ENCODE results near the gene RAD9A. TPM values are rescaled to one million over a fixed set of nuclear protein-coding genes. Genes with fewer than 3 reads are reported as not detected.

The RAD9A gene
- total RNA-seq, 2 donors from 2014 or later = 35.6 to 53.7 TPM

GRCh38 chr11:67370351-67371076 is 21.3 kb upstream of the RAD9A start:
- Mint-ChIP-seq H3K27ac (no peak overlapping the region), H3K36me3 (no peaks in the 10 kb centered on the region), H3K9me3 (no peaks in the 10 kb centered on the region)
- DNase-seq (ENCODE audit: low spot score in 2 of 2) (no peak), ATAC-seq (no peak)

DNA sequence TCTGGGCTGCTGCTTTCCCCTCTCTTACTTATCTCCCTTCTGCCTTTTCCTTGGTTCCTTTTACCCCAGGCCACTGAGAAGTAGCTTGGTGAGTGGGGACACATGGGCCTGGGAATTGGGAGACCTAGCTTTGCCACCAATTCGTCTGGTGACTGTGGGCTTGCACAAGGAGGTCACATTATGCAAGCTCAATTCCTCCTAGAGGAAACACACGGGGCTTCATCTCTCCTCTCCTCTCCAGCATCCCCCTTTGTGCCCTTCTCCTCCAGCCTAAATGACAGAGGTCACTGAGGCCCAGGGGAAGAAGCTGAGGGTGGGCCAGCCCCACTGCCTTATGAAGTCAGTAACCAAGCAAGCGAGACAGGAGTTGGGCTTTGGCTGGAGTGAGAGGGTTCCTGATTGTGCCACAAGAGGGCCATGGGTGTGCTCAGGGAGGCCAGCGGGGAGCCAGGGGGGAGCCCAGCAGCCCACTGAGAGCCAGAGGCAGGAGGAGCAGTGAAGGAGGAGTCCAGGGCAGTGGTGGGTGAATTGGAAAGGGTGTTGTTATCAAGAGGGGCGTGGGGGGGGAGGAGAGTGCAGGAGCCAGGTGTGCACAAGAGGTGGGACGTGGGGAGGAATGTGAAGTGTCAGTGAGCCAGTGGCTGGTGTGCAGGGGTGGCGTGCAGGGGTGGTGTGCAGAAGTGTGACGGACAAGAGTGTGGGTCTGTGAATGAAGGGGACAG is 20.4 kb upstream of the RAD9A start:
- DNase-seq (ENCODE audit: low spot score in 2 of 2) (no peak), ATAC-seq (peak in 1 of 2 donors; percentile 29)
- Mint-ChIP-seq H3K9me3 (no peaks in the 10 kb centered on the region), H3K27ac (no peak overlapping the region), H3K36me3 (no peaks in the 10 kb centered on the region)

DNA sequence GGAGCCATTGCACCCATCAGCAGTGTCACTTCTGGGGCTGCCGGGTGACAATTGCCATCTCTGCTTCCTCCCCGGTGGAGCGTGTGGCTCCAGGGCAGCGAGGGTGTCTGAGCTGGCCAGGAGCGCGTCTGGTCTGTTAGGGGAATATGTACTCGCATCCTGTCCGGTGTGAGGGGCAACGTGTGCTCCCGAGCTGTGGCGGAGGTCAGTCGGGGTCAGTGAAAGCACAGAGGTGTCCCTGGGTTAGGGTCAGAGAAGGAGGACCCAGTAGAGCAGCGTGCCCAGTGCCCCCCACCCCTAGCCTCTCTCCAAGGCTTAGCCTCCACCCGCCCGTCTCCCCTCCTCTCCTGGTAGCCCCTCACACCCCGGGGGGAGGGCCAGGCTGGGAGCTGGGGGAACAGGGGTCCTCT is 19.9 kb upstream of the RAD9A start:
- ATAC-seq = no peak
- H3K27ac Mint-ChIP-seq = no peak overlapping the region

DNA sequence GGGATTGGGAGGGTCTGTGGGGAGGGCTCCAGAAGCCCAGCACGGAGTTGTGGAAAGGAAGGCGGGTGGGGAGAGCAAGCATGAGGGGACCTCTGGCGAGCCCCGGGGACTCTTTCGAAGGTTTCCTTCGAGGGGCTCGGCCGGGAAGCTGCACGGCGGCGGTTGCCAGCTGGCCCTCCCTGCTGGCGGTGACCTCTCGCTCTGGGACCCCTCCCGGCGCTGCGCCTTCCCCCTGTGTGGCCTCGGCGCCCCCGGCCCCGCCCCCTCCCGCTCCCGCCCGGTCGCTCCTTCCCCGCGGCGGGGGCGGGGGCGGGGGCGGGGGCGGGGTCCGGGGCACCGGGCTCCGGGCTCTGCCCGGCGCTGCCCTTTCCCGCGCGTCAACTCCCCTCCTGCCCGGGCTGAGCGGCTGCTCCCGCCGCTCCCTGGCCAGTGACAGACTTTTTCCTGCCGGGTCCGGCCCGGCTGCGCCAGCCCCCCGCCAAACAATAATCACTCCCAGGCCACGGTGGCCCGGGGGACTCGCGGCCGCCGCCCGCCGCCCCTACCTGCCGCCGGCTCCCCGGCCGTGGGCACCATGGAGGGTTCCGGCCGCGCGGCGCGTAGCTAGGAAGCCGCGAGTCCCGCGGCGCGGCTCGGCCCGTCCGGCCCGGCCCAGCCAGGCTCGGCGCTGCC is 19.3 kb upstream of the RAD9A start:
- ATAC-seq (no peak), DNase-seq (ENCODE audit: low spot score in 2 of 2) (no peak)
- no peak overlapping the region for H3K27ac Mint-ChIP-seq
- no peaks in the 10 kb centered on the region for H3K36me3 Mint-ChIP-seq
- no peaks in the 10 kb centered on the region for H3K9me3 Mint-ChIP-seq

More for the DNA sequence above, 19.9 kb upstream of the RAD9A start:
- Mint-ChIP-seq H3K36me3 (no peaks in the 10 kb centered on the region), H3K9me3 (no peaks in the 10 kb centered on the region)
- no peak for DNase-seq (ENCODE audit: low spot score in 2 of 2)

- Mint-ChIP-seq H3K27ac (peak within 1 kb of the TSS in 1 of 2 donors; percentile 21), H3K36me3 (no peaks in the 10 kb centered on the region), H3K9me3 (no peaks in the 10 kb centered on the region)
- DNase-seq (ENCODE audit: low spot score in 2 of 2) (no peak), ATAC-seq (peak; percentile 26 to 38)
These were observed 18.7 kb upstream of the RAD9A start, which contains the start of gene CLCF1 for GRCh38 chr11:67372993-67373647. Gene CLCF1, minus strand, starts transcription at chr11:67373598. Its CDS starts 59 bp downstream, at chr11:67373539.

DNA sequence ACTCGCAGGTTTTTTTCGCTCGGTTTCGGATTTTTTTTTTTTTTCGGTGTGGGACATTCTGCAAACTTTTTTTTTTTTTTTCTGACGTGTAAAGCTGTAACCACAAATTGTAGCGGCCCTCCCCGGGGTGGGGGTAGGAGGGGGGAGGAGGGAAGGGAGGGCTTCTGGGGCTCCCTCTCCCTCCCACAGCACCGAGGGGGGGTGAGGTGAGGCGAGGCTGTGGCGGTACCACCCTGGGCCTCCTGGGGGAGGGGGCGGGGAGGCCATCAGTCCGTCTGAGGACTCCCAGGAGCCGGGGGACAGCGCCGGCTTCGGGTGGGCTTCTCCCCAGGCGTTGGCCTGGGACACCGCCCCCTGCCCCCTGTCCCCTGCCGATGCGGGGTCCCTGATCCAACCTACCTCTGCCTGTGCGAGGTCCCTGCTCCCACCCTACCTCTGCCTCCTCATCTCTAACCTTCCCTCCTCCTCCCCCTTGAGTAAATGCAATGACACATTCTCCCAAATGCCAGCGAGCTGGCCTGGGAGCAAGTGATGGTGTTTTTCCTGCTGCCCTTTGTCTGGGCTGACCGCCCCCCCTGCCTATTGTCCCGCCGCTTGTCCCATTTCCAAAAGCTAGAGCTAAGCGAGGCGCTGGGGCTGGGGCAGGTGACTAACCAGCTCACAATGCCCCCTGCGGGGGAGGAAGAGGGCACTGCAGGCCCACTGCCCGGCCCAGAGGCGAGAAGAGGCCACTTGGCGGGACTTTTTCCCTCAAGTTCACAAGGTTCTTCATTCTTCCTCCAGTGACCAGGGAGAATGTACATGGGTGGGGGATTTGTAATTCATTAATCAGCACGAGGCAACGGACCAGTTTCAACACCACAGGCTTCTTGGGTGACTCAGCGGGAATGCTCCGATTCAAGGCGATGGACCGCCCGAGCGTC is 17.9 kb upstream of the RAD9A start:
- peak; percentile 54 to 78 for DNase-seq (ENCODE audit: low spot score in 2 of 2)
- ATAC-seq = peak; percentile 59 to 80
- H3K9me3 Mint-ChIP-seq = no peaks in the 10 kb centered on the region
- H3K27ac Mint-ChIP-seq = peak overlapping the region in 1 of 2 donors; percentile 21
- no peaks in the 10 kb centered on the region for H3K36me3 Mint-ChIP-seq

- no peaks in the 10 kb centered on the region for H3K9me3 Mint-ChIP-seq
- DNase-seq (ENCODE audit: low spot score in 2 of 2) = no peak
- ATAC-seq = no peak
- H3K36me3 Mint-ChIP-seq = no peaks in the 10 kb centered on the region
- no peak overlapping the region for H3K27ac Mint-ChIP-seq
These were observed 17.1 kb upstream of the RAD9A start for GRCh38 chr11:67374571-67375281.

- Mint-ChIP-seq H3K36me3 (no peaks in the 10 kb centered on the region), H3K9me3 (no peaks in the 10 kb centered on the region), H3K27ac (no peak overlapping the region)
- ATAC-seq (no peak), DNase-seq (ENCODE audit: low spot score in 2 of 2) (no peak)
These were observed 16.3 kb upstream of the RAD9A start for GRCh38 chr11:67375320-67376055.

- Mint-ChIP-seq H3K36me3 (no peaks in the 10 kb centered on the region), H3K27ac (no peak overlapping the region)
- no peak for ATAC-seq
These were observed 15.5 kb upstream of the RAD9A start for GRCh38 chr11:67376063-67376820.

DNA sequence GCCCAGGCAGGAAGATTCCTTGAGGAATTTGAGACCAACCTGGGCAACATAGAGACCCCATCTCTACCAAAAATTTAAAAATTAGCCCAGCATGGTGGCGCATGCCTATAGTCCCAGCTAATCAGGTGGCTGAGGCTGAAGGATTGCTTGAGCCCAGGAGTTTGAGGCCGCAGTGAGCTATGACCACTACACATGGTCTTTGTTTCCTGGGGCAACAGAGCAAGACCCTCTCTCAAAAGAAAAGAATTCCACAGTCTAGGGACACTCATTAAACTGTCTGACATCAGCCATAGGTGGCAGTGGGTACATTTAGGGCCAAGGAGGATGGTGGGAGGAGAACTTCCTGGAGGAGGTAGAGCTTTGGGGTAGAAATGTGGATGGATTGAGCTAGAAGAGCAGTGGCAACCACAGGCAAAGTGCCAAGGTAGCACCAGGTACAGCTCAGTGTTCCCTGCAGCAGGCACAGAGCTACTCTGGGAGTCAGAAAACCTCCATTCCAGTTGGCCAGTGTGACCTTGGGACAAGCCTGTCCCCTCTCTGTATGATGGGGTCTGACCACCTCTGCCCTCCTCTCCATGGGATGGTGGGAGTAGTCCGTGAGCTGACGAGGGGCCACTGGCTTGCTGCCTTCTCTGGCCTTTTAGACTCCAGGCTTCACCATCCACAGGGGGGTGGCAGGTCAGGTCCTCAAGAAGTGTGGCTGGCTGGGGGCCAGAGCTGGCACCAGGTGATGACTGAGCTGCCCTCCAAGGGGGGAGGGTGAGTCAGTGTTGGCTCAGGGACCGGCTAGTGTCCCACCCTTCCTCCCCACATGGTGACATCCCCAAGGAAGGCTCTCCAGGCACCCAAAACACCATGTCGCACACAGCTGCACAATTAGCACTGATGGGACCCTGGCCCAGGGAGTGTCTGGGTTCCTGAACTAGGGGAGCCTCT is 14.6 kb upstream of the RAD9A start:
- DNase-seq (ENCODE audit: low spot score in 2 of 2) = no peak
- ATAC-seq = no peak
- Mint-ChIP-seq H3K27ac (no peak overlapping the region), H3K36me3 (no peaks in the 10 kb centered on the region), H3K9me3 (no peaks in the 10 kb centered on the region)

More at GRCh38 chr11:67376063-67376820, 15.5 kb upstream of the RAD9A start:
- H3K9me3 Mint-ChIP-seq = no peaks in the 10 kb centered on the region
- no peak for DNase-seq (ENCODE audit: low spot score in 2 of 2)

DNA sequence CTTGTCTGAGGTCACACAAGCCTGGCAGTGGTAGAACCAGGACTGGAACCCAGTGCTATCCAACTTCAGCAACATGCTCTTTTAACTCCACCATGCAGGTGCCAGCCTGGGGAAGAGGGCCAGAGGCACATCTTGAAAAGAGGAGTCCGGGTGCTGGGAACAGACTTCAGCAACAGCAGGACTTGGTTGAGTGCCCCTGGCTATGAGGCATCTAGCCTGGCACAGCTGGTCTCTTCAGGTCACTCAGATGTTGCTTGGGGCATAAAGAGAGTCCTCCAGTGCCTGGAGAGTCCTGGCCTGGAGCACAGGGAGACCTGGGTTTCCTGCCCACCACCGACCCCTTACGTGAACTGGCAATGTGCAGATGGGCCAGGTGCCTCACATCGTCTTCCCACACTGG is 13.2 kb upstream of the RAD9A start:
- H3K27ac Mint-ChIP-seq = no peak overlapping the region
- no peaks in the 10 kb centered on the region for H3K9me3 Mint-ChIP-seq
- DNase-seq (ENCODE audit: low spot score in 2 of 2) (no peak), ATAC-seq (no peak)
- H3K36me3 Mint-ChIP-seq = no peaks in the 10 kb centered on the region

DNA sequence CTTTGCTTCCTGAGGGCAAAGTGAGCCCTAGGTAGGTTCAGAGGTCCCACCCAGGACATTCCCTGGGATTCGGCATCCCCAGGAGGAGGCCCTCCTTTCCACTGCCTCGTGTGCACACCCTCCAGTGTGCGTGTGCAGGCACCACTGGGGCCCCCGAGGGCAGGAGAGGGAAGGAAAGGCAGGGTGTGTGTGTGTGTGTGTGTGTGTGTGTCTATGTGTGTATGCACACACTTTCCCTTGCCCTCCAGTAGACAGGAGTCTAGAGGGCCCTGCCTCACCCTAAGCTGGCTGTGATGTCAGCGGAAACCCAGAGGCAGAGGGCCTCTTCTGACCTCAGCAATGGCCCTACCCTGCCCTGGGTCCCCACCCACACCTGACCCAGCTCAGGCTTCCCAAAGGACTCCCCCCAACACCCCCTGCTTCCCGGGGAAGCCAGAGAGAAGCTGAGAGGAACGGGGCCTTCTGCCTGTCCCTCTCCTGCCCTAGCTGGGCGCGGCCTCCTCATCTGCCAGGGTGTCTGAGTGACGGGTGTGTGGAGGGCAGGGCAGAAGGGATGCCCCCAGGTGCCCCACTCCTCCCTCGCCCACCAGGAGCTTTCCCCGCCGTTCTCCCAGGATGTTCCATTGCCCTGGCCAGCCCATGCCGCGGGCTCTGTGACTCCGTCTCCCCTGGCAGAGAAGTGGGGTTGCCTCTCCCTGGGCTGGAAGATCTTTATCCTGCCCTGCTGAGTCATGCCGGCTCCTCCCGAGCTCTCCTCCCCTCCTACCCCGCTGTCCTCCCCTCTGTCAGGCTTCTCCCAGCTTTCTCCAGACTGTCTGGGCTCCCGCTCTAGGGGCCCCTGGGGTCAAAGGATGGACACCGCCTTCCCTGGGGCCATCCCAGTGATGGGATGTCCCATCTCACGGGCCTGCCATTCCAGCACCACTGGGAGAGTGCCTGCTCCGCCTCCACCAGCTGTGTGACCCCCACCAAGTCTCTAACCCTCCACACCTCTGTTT is 12.4 kb upstream of the RAD9A start:
- no peak for DNase-seq (ENCODE audit: low spot score in 2 of 2)
- H3K9me3 Mint-ChIP-seq = no peaks in the 10 kb centered on the region
- H3K36me3 Mint-ChIP-seq = no peaks in the 10 kb centered on the region
- no peak overlapping the region for H3K27ac Mint-ChIP-seq
- no peak for ATAC-seq
